GM12875 (cell line): ENCODE measurements around the gene MEOX2.

Source experiments
- H3K4me3 ChIP-seq: one replicate; pipeline ENCODE4 v1.5.1; 2011; ENCODE audit warnings: low read depth, low read length, control low read depth
- CTCF ChIP-seq: IDR thresholded peaks from 2 replicates; pipeline ENCODE4 v1.5.1; 2011; ENCODE audit warnings: low read depth, mild to moderate bottlenecking, control low read depth, inconsistent platforms, low read length, moderate library complexity, borderline replicate concordance; ENCODE audit not compliant: insufficient read depth

The MEOX2 gene

GRCh38 chr7:15567652-15568051, 118.8 kb downstream of the MEOX2 start:
- no peak for TF ChIP-seq CTCF
- no peak overlapping the region for H3K4me3 ChIP-seq

- no peak overlapping the region for H3K4me3 ChIP-seq
- TF ChIP-seq CTCF: no peak
These were observed 119.4 kb downstream of the MEOX2 start for GRCh38 chr7:15567036-15567435.

- TF ChIP-seq CTCF: no peak
- H3K4me3 ChIP-seq: no peak overlapping the region
These were observed 120.0 kb downstream of the MEOX2 start for GRCh38 chr7:15566476-15566875.

GRCh38 chr7:15561835-15562234, 124.6 kb downstream of the MEOX2 start, which contains the start of gene AGMO:
AGMO (minus strand) TSS chr7:15562015.
- TF ChIP-seq CTCF: no peak
- no peak within 1 kb of the TSS for H3K4me3 ChIP-seq
